ENCODE data around the gene TPPP. TPM values are rescaled to one million over a fixed set of nuclear protein-coding genes. Genes with fewer than 3 reads are reported as not detected.

Gene TPPP
- total and polyA plus RNA-seq, 7 donors = 0.60 to 15.5 (median 7.1) TPM

GRCh38 chr5:669842-670395 lies 23.2 kb downstream of the TPPP start:
- intact Hi-C loops (cut with DNase I) = loop anchor here (2.0 to 5.0 kb wide), 2 partner anchors 112 to 235 kb away; partner anchors contain the start of gene ZDHHC11B
- Histone ChIP-seq H3K9me3 (no peaks in the 10 kb centered on the region), H3K4me3 (no peak overlapping the region), H3K4me1 (peaks cover 0 to 66% (median 52%) of the 10 kb centered on the region in 4 donors), H3K27ac (peak overlapping the region; percentile 31 to 75 (median 66)), H3K36me3 (peaks cover 0 to 5% (median 4%) of the 10 kb centered on the region in 4 donors), H3K27me3 (no peaks in the 10 kb centered on the region)
- 87 to 89% methylated on average over 22 of the region's 22 CpGs for WGBS, 2 donors
- TF ChIP-seq EP300 (IDR thresholded peaks at IDR 0.05) = no peak
- no peak for TF ChIP-seq POLR2A (IDR thresholded peaks at IDR 0.05)
- TF ChIP-seq, protein P1, sequence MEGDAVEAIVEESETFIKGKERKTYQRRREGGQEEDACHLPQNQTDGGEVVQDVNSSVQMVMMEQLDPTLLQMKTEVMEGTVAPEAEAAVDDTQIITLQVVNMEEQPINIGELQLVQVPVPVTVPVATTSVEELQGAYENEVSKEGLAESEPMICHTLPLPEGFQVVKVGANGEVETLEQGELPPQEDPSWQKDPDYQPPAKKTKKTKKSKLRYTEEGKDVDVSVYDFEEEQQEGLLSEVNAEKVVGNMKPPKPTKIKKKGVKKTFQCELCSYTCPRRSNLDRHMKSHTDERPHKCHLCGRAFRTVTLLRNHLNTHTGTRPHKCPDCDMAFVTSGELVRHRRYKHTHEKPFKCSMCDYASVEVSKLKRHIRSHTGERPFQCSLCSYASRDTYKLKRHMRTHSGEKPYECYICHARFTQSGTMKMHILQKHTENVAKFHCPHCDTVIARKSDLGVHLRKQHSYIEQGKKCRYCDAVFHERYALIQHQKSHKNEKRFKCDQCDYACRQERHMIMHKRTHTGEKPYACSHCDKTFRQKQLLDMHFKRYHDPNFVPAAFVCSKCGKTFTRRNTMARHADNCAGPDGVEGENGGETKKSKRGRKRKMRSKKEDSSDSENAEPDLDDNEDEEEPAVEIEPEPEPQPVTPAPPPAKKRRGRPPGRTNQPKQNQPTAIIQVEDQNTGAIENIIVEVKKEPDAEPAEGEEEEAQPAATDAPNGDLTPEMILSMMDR (IDR thresholded peaks at IDR 0.05) = no peak
- TF ChIP-seq POLR2AphosphoS5 (IDR thresholded peaks at IDR 0.05) = no peak
- no peak for DNase-seq

DNA sequence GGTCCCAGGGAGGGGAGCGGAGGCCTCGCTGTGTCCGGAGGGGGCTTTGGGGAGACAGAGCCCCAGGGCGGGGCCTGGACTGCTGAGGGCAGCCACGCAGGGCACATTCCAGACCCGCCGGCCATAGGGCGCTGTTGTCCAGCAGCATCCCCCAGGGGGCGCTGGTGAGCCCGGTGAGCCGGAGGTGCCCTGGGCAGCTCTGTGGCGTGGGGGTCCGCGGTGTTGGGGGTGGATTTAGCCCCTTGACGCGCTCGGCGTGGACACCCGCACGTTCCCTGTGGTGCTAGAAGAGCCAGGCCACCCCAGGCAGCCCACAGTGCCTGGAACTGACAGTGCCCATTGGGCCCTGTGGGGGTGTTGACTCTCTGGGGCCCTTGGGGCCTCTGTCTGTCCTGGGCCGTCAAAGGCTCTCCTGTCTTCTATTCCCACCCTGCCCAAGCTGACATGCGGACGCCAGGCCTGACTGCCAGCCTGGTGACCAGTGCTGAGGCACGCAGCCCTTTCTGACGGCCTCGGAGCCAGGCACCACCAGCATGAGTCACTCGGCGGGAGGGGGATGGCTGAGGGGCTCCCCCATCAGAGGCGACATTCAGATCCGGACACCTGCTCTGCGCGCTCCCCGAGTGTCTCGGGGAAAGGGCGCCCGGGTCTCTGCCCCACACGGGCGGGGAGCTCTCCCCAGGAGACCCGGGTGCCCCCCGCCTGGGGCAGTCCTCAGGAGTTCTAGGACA lies 23.9 kb downstream of the TPPP start:
- H3K4me1 ChIP-seq = peaks cover 0 to 60% (median 46%) of the 10 kb centered on the region in 4 donors
- H3K9me3 ChIP-seq = no peaks in the 10 kb centered on the region
- H3K4me3 ChIP-seq = no peak overlapping the region
- peak overlapping the region; percentile 31 to 75 (median 66) for H3K27ac ChIP-seq
- DNase-seq = peak; percentile 76
- H3K36me3 ChIP-seq = peaks cover 1 to 11% (median 10%) of the 10 kb centered on the region in 4 donors
- H3K27me3 ChIP-seq = no peaks in the 10 kb centered on the region
- intact Hi-C loops (cut with DNase I) = no loop called here
- TF ChIP-seq EP300 (IDR thresholded peaks at IDR 0.05) (no peak), POLR2A (IDR thresholded peaks at IDR 0.05) (no peak), POLR2AphosphoS5 (IDR thresholded peaks at IDR 0.05) (no peak)
- TF ChIP-seq, protein P1 (IDR thresholded peaks at IDR 0.05) = peak; percentile 52 to 87 (median 62)
- 60 to 69% methylated on average over 40 of the region's 40 CpGs for WGBS, 2 donors

GRCh38 chr5:668283-668995 lies 24.7 kb downstream of the TPPP start:
- intact Hi-C loops (cut with DNase I) = no loop called here
- TF ChIP-seq, protein P1 (IDR thresholded peaks at IDR 0.05) = no peak
- no peak for TF ChIP-seq POLR2A (IDR thresholded peaks at IDR 0.05)
- no peak for TF ChIP-seq POLR2AphosphoS5 (IDR thresholded peaks at IDR 0.05)
- TF ChIP-seq EP300 (IDR thresholded peaks at IDR 0.05) = no peak
- H3K4me1 ChIP-seq = peaks cover 0 to 51% (median 37%) of the 10 kb centered on the region in 4 donors
- H3K9me3 ChIP-seq = no peaks in the 10 kb centered on the region
- peaks cover 8 to 20% (median 18%) of the 10 kb centered on the region in 4 donors for H3K36me3 ChIP-seq
- H3K4me3 ChIP-seq = no peak overlapping the region
- H3K27me3 ChIP-seq = no peaks in the 10 kb centered on the region
- peak overlapping the region in 3 of 4 donors; percentile 62 to 75 (median 69) for H3K27ac ChIP-seq
- DNase-seq = no peak
- 83 to 89% methylated on average over 44 of the region's 44 CpGs for WGBS, 2 donors

GRCh38 chr5:666816-667498 lies 26.2 kb downstream of the TPPP start:
- peaks cover 8 to 34% (median 25%) of the 10 kb centered on the region in 4 donors for H3K36me3 ChIP-seq
- H3K27ac ChIP-seq = no peak overlapping the region
- TF ChIP-seq POLR2AphosphoS5 (IDR thresholded peaks at IDR 0.05) (no peak), POLR2A (IDR thresholded peaks at IDR 0.05) (no peak), EP300 (IDR thresholded peaks at IDR 0.05) (no peak)
- TF ChIP-seq, protein P1 (IDR thresholded peaks at IDR 0.05) = no peak
- peaks cover 0 to 36% (median 22%) of the 10 kb centered on the region in 4 donors for H3K4me1 ChIP-seq
- no peaks in the 10 kb centered on the region for H3K27me3 ChIP-seq
- intact Hi-C loops (cut with DNase I) = no loop called here
- no peak overlapping the region for H3K4me3 ChIP-seq
- WGBS, 2 donors = 94 to 96% methylated on average over 13 of the region's 13 CpGs
- H3K9me3 ChIP-seq = no peaks in the 10 kb centered on the region
- no peak for DNase-seq
